Effector memory CD4-positive, alpha-beta T cell (primary cell): ENCODE data around the gene HPD.
A peak's percentile ranks its signal among the peaks of the same experiment; 100 is the strongest.

Source experiments
- DNase-seq, 3 donors: peaks; one replicate each; pipeline ENCODE4 v3.0.0-alpha.2; 2020
- H3K27ac ChIP-seq: 2 replicates; pipeline ENCODE4 v1.7.0; 2013; ENCODE audit warnings: mild to moderate bottlenecking, low read length, moderate library complexity; ENCODE audit not compliant: insufficient read depth, poor library complexity, severe bottlenecking
- H3K27me3 ChIP-seq: replicated peaks from 2 replicates; pipeline ENCODE4 v1.7.0; 2013; ENCODE audit warnings: mild to moderate bottlenecking, low read length; ENCODE audit not compliant: insufficient read depth, control insufficient read depth, poor library complexity, severe bottlenecking
- H3K36me3 ChIP-seq: 2 replicates; pipeline ENCODE4 v1.7.0; 2013; ENCODE audit warnings: mild to moderate bottlenecking, low read length, moderate library complexity; ENCODE audit not compliant: control insufficient read depth, insufficient read depth
- H3K4me1 ChIP-seq: 2 replicates; pipeline ENCODE4 v1.7.0; 2013; ENCODE audit warnings: low read length, mild to moderate bottlenecking; ENCODE audit not compliant: control insufficient read depth, insufficient read depth, poor library complexity, severe bottlenecking
- H3K4me3 ChIP-seq: 2 replicates; pipeline ENCODE4 v1.7.0; 2013; ENCODE audit warnings: low read length, low read depth, mild to moderate bottlenecking; ENCODE audit not compliant: insufficient read depth, poor library complexity, severe bottlenecking
- H3K9me3 ChIP-seq: 2 replicates; pipeline ENCODE4 v1.7.0; 2013; ENCODE audit warnings: mild to moderate bottlenecking, low read length, moderate library complexity; ENCODE audit not compliant: control insufficient read depth

Gene HPD

DNA sequence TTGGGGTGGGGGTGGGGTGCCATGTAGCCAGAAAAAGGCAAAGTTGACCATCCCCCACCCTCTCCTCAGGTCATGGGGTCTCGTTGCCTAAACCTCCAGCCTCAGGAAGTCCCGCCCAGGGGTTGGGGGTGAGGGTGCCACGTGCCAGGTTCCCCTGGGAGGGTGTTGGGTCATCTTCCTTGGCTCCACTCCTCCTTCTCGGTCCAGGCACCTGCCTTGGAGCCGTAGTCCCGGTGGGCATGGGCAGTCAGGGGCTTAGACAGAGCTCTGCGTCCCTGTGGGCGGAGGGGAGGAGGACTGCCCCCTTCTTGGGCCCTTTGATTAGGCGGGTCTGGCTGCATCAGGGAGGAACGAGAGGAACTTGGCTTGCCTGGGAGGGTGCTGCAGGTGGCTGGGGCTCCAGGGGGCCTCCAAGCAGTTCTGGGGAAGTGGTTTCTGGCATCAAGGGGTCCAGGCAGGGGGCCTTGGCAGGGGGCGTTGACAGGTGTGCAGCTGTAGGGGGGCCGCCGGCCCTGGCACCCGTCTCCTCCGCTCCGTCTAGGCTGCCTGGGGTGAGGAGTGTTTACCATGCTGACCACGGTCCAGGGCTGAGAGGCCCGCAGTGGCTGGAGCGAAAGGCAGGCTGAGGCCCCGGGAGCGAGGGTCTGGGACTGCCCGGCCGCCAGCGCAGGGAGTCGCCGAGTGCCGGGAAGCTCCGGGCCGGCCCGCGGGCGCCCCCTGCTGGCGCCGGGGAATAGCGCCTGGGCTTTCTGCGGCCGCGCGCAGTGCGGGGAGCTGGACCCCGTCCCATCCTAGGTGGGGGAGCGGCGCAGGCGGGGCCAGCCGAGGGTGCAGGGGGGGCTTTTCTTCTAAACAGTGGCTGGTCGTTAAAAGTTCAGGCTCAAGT is 47.0 kb downstream of the HPD start:
- H3K4me3 ChIP-seq = peak overlapping the region; percentile 53
- H3K4me1 ChIP-seq = peaks cover 45% of the 10 kb centered on the region
- DNase-seq = peak; percentile 54 to 65 (median 55)
- H3K27me3 ChIP-seq = no peaks in the 10 kb centered on the region
- no peaks in the 10 kb centered on the region for H3K9me3 ChIP-seq
- peaks cover 60% of the 10 kb centered on the region for H3K36me3 ChIP-seq
- peak overlapping the region; percentile 36 for H3K27ac ChIP-seq

DNA sequence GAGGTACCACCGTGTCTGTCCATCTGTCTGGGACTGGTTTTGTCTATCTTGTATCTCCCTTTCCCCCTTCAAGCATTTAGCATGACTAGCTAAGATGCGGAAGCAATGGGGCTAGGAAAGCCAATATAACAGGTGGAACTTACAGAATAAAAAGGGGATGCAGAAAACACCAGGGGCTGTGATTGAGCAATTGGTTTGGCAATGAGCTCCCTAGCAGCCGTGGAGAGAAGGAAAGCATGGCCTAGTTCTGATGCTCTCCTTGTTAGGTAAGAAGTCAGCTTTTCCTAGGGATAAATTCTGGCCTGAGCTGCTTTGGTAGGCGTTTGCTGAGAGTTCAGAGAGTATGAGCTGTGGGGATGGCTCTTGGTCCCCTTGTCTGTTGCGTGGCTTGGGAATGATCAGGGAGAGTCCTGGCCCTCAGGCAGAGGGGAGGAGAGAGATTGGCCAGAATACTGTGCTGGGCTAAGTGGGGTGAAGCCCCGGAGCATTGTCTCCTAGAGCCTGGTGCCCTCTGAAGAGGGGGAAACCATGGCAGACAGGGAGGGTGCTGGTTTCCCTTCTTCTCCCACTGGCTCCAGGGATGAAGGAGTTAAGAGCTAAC is 47.7 kb downstream of the HPD start:
- Histone ChIP-seq H3K9me3 (no peaks in the 10 kb centered on the region), H3K27me3 (no peaks in the 10 kb centered on the region), H3K4me1 (peaks cover 53% of the 10 kb centered on the region), H3K36me3 (peaks cover 52% of the 10 kb centered on the region), H3K4me3 (peak overlapping the region; percentile 53), H3K27ac (peak overlapping the region; percentile 36)
- DNase-seq = no peak

DNA sequence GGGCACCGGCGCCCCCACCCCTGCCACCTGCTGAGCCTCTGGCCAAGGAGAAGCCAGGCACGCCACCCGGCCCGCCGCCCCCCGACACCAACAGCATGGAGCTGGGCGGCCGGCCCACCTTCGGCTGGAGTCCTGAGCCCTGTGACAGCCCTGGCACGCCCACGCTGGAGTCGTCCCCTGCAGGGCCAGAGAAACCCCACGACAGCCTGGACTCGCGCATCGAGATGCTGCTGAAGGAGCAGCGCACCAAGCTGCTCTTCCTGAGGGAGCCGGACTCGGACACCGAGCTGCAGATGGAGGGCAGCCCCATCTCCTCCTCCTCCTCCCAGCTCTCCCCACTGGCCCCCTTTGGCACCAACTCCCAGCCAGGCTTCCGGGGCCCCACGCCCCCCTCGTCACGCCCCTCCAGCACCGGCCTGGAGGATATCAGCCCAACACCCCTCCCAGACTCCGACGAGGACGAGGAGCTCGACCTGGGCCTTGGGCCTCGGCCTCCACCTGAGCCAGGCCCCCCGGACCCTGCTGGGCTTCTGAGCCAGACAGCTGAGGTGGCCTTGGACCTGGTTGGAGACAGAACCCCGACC is 48.3 kb downstream of the HPD start:
- H3K27me3 ChIP-seq = no peaks in the 10 kb centered on the region
- H3K9me3 ChIP-seq = no peaks in the 10 kb centered on the region
- DNase-seq = no peak
- peaks cover 46% of the 10 kb centered on the region for H3K36me3 ChIP-seq
- no peak overlapping the region for H3K4me3 ChIP-seq
- H3K4me1 ChIP-seq = peaks cover 53% of the 10 kb centered on the region
- H3K27ac ChIP-seq = no peak overlapping the region

DNA sequence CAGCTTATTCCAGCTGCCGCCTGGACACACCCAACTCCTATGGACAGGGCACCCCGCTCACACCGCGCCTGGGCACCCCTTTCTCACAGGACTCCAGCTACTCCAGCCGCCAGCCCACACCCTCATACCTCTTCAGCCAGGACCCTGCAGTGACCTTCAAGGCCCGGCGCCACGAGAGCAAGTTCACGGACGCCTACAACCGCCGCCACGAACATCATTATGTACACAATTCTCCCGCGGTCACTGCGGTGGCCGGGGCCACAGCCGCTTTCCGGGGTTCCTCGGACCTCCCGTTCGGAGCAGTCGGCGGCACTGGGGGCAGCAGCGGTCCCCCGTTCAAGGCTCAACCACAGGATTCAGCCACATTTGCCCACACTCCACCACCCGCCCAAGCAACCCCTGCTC is 48.9 kb downstream of the HPD start:
- H3K36me3 ChIP-seq = peaks cover 40% of the 10 kb centered on the region
- no peak overlapping the region for H3K4me3 ChIP-seq
- no peak for DNase-seq
- no peaks in the 10 kb centered on the region for H3K9me3 ChIP-seq
- no peak overlapping the region for H3K27ac ChIP-seq
- no peaks in the 10 kb centered on the region for H3K27me3 ChIP-seq
- peaks cover 53% of the 10 kb centered on the region for H3K4me1 ChIP-seq

DNA sequence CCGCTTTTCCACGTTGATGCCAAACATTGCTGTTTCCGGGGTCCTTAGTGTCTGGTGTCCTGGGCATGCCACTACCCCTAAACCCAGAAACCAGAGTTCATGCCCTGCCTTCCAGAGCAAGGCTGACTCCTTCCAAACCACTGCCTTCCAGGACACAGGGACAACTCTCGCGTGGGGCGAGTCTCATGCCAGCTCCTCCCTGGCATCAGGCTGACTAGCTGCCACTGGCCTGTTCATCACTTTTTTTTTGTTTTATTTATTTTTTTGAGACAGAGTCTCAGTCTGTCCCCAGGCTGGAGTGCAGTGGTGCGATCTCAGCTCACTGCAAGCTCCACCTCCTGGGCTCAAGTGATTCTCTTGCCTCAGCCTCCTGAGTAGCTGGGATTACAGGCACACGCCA is 50.0 kb downstream of the HPD start:
- Histone ChIP-seq H3K9me3 (no peaks in the 10 kb centered on the region), H3K27me3 (no peaks in the 10 kb centered on the region), H3K27ac (no peak overlapping the region), H3K4me1 (peaks cover 52% of the 10 kb centered on the region), H3K4me3 (no peak overlapping the region), H3K36me3 (peaks cover 31% of the 10 kb centered on the region)
- DNase-seq = no peak

DNA sequence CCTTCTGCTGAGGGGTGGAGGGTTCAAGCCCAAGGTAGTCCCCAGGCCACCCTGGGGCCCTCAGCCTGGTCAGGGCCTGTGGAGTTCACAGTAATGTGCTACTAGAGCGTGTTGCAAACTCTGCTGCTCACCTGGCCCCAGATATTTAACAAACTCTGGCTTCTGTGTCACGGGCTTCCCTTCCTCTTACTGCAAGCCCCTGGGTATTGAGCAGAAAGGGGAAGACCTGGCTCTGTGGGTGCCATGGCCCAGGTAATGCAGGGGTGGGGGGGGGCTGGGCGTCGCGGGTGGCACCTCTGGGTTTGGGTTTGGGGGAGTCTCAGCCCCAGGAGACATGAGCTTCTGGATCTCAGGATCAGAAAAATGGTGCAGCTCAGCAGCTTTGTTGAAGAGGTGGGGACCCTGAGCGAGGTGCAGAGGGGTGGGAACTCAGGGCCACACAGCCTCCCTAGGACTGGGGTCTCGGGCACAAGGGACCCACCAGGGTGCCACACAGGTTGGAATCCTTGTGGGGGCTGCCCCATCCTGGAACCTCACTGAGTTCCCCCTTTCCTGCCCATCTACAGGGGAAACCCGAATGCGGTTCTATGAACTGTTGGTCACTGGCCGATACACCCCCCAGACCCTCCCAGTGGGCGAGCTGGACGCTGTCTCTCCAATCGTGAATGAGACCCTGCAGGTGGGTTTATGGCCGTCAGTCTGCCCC is 50.9 kb downstream of the HPD start:
- peak overlapping the region; percentile 77 for H3K27ac ChIP-seq
- peaks cover 44% of the 10 kb centered on the region for H3K4me1 ChIP-seq
- no peak overlapping the region for H3K4me3 ChIP-seq
- H3K36me3 ChIP-seq = peaks cover 27% of the 10 kb centered on the region
- H3K9me3 ChIP-seq = no peaks in the 10 kb centered on the region
- H3K27me3 ChIP-seq = no peaks in the 10 kb centered on the region
- no peak for DNase-seq

DNA sequence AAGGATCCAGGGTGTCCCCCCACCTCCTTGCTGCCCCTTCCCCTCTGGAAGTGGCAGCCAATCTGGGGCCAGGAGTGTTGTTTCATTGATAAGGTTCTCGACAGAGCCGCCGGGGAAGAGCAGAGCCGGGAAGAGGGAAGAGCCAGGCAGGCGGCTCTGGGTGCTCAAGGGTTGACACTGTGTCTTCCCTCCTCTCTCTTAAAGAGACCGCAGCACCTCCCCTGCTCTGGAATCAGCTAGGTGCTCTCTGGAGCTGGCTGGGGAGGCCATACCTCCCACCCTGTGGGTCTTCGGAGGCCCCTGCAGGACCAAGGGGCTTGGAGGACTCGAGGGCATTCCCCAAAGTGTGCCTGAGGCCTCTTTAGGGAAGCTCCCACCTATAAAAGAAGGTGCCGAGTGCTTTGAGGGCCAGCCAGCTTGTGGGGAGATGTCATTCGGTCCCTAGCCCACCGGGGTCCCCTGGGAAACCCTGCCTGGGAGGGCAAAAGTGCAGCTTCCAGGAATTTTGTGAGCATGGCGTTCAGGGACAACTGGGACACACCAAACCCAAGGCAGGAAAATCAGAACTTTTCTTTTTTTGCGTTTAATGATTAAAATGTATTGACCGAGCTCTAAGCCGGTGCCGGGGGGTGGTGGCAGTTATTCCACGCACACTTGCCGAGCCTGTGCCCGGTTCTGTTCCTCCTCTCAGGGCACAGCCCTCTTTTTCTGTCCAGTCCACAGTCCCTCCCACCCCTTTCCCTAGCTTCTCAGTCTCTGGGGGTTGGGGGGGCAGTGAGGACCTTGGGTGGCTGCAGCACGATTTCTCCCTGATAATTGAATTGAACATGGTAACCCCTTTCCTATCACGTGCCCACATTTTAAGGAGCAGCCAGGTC is 51.9 kb downstream of the HPD start:
- peak overlapping the region; percentile 90 for H3K4me3 ChIP-seq
- no peak for DNase-seq
- peaks cover 34% of the 10 kb centered on the region for H3K4me1 ChIP-seq
- H3K27ac ChIP-seq = peak overlapping the region; percentile 77
- H3K9me3 ChIP-seq = no peaks in the 10 kb centered on the region
- peaks cover 27% of the 10 kb centered on the region for H3K36me3 ChIP-seq
- H3K27me3 ChIP-seq = no peaks in the 10 kb centered on the region

DNA sequence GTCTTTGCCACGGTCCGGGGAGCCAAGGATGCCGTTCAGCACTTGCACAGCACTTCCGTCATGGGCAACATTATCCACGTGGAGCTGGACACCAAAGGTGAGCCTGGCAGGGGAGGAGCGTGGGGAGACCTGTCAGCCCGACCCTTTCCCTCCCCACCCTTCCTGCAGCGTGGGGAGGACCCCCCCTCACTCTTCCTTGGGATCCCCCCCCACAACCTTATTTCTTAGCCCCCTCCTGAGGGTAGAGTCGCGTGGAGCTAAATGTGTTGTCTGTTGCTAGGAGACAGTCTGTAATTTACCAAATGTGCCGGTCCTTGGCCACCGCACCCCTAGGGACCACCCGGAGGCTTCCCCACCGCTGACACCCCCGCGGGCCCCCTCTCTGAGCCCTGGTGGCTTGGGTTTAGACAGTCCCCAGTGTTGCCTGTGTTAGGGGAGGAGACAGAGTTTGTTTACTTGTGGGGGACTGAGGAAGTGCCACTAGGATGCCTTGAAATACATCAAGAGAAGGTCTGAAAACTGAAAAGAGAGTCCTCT is 52.6 kb downstream of the HPD start:
- Histone ChIP-seq H3K36me3 (peaks cover 27% of the 10 kb centered on the region), H3K4me3 (peak overlapping the region; percentile 90), H3K4me1 (peaks cover 27% of the 10 kb centered on the region), H3K27me3 (no peaks in the 10 kb centered on the region), H3K27ac (peak overlapping the region; percentile 77), H3K9me3 (no peaks in the 10 kb centered on the region)
- no peak for DNase-seq
